Prostate gland (tissue), 2 donors: Measurements from ENCODE around the gene ASF1A.

Experiments used
- POLR2A ChIP-seq: fragments of 450-650 bp; IDR thresholded peaks from one replicate; pipeline ENCODE4 v1.6.1; 2016; ENCODE audit warnings: antibody characterized with exemption, mild to moderate bottlenecking
- POLR2AphosphoS5 ChIP-seq: sonication (generic); formaldehyde crosslinking; IDR thresholded peaks from one replicate; pipeline ENCODE4 v1.6.1; 2017; ENCODE audit warnings: antibody characterized with exemption
- TF ChIP-seq, protein P1 (sequence below), 4 experiments: fragments of 200-600 bp in 2 of 4; fragments of 450-650 bp in 2 of 4; sonication (generic) in 2 of 4; IDR thresholded peaks; 1 replicate in 3 of 4; 2 replicates in 1 of 4; pipeline ENCODE4 v1.5.1; 2016 to 2019; ENCODE audit warnings: antibody characterized with exemption in 4 of 4, mild to moderate bottlenecking in 2 of 4, moderate library complexity in 2 of 4

DNA sequence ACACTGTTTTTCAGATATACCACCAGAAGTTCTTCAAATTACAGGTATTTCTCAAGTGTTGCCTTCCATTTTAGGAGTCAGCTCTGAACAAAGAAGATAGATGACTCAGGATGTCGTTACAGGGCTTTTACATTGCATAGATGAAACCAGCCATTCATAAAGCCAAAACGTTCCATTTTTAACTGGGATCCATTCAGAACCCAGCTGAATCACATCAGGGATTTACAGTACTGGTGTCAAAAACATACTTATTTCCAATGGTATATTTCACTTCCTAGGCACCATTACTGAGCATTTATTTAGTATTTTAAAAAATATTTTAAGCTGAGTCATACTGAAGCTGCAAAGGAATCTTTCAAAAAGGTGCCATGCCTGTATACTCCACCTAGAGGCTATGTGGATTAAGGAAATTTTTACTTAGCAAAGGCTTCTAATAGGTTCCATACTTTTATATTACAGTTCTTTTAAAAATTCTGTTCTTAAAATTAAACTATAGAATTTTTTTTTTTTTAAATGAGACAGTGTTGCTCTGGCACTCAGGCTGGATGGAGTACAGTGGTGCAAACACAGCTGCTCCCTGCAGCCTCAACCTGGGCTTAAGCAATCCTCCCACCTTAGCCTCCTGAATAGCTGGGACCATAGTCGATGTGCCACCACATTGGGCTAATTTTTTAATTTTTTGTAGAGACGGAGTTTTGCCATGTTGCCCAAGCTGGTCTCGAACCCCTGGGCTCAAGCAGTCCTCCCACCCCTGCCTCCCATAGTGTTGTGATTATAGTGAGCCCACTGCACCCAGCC, 2.6 kb downstream of the ASF1A start:
- TF ChIP-seq, protein P1, sequence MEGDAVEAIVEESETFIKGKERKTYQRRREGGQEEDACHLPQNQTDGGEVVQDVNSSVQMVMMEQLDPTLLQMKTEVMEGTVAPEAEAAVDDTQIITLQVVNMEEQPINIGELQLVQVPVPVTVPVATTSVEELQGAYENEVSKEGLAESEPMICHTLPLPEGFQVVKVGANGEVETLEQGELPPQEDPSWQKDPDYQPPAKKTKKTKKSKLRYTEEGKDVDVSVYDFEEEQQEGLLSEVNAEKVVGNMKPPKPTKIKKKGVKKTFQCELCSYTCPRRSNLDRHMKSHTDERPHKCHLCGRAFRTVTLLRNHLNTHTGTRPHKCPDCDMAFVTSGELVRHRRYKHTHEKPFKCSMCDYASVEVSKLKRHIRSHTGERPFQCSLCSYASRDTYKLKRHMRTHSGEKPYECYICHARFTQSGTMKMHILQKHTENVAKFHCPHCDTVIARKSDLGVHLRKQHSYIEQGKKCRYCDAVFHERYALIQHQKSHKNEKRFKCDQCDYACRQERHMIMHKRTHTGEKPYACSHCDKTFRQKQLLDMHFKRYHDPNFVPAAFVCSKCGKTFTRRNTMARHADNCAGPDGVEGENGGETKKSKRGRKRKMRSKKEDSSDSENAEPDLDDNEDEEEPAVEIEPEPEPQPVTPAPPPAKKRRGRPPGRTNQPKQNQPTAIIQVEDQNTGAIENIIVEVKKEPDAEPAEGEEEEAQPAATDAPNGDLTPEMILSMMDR (IDR thresholded peaks at IDR 0.05): peak in 1 of 4 experiments; percentile 19
- TF ChIP-seq POLR2A (no peak), POLR2AphosphoS5 (no peak)
